Thyroid gland (tissue), 4 donors: ENCODE results near the gene GFOD1. TPM values are rescaled to one million over a fixed set of nuclear protein-coding genes. Genes with fewer than 3 reads are reported as not detected.

Source experiments
- DNase-seq, 2 donors: peaks; one replicate each; pipeline ENCODE4 v3.0.0-alpha.2; 2019
- H3K27ac ChIP-seq, 3 donors: fragments of 200-600 bp; sonication (generic); 1 replicate in 2 of 3; 2 replicates in 1 of 3; pipeline ENCODE4 v1.5.1; 2016 to 2019; ENCODE audit warnings: mild to moderate bottlenecking in 1 of 3, moderate library complexity in 1 of 3
- H3K27me3 ChIP-seq: fragments of 200-600 bp; sonication (generic); one replicate; pipeline ENCODE4 v1.5.1; 2019
- H3K36me3 ChIP-seq, 2 donors: fragments of 200-600 bp; sonication (generic); one replicate each; pipeline ENCODE4 v1.5.1; 2016 to 2019
- H3K4me1 ChIP-seq, 2 donors: fragments of 200-600 bp; sonication (generic); one replicate each; pipeline ENCODE4 v1.5.1; 2017 to 2019
- H3K4me3 ChIP-seq, 3 donors: fragments of 200-600 bp; sonication (generic); replicated peaks in 1 of 3; 1 replicate in 2 of 3; 2 replicates in 1 of 3; pipeline ENCODE4 v1.5.1; 2016; ENCODE audit warnings: mild to moderate bottlenecking in 1 of 3
- H3K9me3 ChIP-seq: fragments of 200-600 bp; sonication (generic); one replicate; pipeline ENCODE4 v1.5.1; 2017
- POLR2A ChIP-seq, 2 donors: fragments of 450-650 bp; IDR thresholded peaks; one replicate each; pipeline ENCODE4 v1.6.1; 2017; ENCODE audit warnings: antibody characterized with exemption in 2 of 2, mild to moderate bottlenecking in 2 of 2, moderate library complexity in 1 of 2
- WGBS, 2 donors: methylation state at CpG; one replicate each; pipeline ENCODE4 v1.1.5; 2017; 5-methylcytosine and 5-hydroxymethylcytosine counted together
- intact Hi-C: fragments of 100-400 bp; cut with DNase I; formaldehyde crosslinking; loops from one replicate; pipeline ENCODE4 v1.15.1; 2023
- total RNA-seq, 4 donors: library from RNA; depleted of rRNA; stranded (reverse); fragments of >200 nt; gene quantifications; one replicate each; pipeline ENCODE4 v1.2.3, GENCODE V29; 2016
- TF ChIP-seq, protein P1 (sequence below), 6 experiments: fragments of 200-600 bp in 3 of 6; fragments of 450-650 bp in 3 of 6; sonication (generic) in 3 of 6; IDR thresholded peaks; one replicate each; pipeline ENCODE4 v1.5.1; 2016 to 2019; ENCODE audit warnings: antibody characterized with exemption in 6 of 6, mild to moderate bottlenecking in 2 of 6, inconsistent platforms in 1 of 6, moderate library complexity in 1 of 6

The GFOD1 gene
- total RNA-seq, 4 donors from 2014 or later = 4.2 to 18.4 (median 8.5) TPM

DNA sequence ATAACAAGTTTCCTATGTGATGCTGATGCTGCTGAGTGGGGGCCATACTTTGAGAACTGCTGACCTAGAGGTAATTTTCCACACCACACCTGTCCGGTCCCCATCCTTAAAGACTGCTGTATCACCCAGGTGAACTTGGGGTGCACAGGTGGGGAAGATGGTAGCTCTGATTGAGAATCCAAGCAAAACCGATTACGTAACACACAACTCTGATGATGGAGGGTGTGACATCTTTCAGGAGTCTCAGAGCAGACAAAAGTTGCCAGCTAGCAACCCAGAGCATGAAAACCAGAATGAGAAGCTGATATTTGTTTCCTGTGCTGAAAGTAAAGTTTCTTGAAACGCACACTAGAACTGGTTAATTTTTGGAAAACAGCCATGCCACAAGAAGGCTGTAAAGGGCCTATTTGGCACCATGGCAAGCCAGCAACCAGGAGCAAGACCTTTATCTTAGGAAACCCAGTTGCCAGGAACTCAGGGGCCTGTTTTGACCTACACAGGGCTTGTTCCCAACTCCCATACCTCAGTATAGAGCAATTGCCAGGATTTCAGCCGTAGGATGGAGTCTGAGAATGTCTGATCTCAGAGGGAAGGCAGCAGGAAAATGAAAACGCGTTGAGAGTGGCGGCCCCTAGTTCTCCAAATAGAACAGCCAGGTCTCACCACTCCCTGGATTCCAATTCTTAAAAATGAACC is 137.4 kb downstream of the GFOD1 start:
- no peak overlapping the region for H3K4me3 ChIP-seq
- no peaks in the 10 kb centered on the region for H3K36me3 ChIP-seq
- no peaks in the 10 kb centered on the region for H3K27me3 ChIP-seq
- TF ChIP-seq, protein P1, sequence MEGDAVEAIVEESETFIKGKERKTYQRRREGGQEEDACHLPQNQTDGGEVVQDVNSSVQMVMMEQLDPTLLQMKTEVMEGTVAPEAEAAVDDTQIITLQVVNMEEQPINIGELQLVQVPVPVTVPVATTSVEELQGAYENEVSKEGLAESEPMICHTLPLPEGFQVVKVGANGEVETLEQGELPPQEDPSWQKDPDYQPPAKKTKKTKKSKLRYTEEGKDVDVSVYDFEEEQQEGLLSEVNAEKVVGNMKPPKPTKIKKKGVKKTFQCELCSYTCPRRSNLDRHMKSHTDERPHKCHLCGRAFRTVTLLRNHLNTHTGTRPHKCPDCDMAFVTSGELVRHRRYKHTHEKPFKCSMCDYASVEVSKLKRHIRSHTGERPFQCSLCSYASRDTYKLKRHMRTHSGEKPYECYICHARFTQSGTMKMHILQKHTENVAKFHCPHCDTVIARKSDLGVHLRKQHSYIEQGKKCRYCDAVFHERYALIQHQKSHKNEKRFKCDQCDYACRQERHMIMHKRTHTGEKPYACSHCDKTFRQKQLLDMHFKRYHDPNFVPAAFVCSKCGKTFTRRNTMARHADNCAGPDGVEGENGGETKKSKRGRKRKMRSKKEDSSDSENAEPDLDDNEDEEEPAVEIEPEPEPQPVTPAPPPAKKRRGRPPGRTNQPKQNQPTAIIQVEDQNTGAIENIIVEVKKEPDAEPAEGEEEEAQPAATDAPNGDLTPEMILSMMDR (IDR thresholded peaks at IDR 0.05) = no peak
- no peak for TF ChIP-seq POLR2A (IDR thresholded peaks at IDR 0.05)
- WGBS, 2 donors = 85 to 87% methylated on average over 8 of the region's 8 CpGs
- H3K9me3 ChIP-seq = no peaks in the 10 kb centered on the region
- intact Hi-C loops = no loop called here
- no peaks in the 10 kb centered on the region for H3K4me1 ChIP-seq
- no peak overlapping the region for H3K27ac ChIP-seq
- DNase-seq = no peak

DNA sequence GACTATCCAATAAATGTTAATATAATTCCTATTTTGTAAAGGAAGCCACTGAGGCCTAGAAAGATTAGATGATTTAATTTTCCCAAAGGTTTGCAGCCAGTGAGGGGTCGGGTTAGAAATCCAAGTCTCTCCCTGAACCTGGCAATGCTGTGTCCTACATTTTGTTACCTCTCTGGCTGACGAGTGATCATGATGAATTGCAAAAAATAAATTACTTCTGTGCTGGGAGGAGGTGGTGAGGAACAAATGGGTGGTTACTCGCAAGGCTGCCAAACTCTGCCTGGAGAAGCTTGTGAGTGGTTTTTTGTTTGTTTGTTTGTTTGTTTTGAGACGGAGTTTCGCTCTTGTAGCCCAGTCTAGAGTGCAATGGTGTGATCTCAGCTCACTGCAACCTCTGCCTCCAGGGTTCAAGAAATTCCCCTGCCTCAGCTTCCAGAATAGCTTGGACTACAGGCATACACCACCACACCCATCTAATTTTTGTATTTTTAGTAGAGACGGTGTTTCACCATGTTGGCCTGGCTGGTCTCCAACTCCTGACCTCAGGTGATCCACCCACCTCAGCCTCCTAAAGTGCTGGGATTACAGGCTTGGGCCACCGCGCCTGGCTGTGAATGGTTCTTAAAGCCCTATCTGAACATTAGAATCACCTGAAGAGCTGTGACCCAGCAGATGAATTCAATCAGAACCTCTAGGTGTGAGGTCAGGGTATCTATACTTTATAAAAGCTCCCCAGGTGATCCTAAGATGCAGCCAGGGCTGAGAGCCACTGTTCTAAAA is 138.9 kb downstream of the GFOD1 start:
- TF ChIP-seq, protein P1 (IDR thresholded peaks at IDR 0.05) = no peak
- no peak for TF ChIP-seq POLR2A (IDR thresholded peaks at IDR 0.05)
- Histone ChIP-seq H3K4me1 (no peaks in the 10 kb centered on the region), H3K4me3 (no peak overlapping the region), H3K9me3 (no peaks in the 10 kb centered on the region), H3K27me3 (no peaks in the 10 kb centered on the region), H3K27ac (no peak overlapping the region), H3K36me3 (no peaks in the 10 kb centered on the region)
- intact Hi-C loops = no loop called here
- WGBS, 2 donors = 80% methylated on average over 8 of the region's 8 CpGs
- DNase-seq = no peak

DNA sequence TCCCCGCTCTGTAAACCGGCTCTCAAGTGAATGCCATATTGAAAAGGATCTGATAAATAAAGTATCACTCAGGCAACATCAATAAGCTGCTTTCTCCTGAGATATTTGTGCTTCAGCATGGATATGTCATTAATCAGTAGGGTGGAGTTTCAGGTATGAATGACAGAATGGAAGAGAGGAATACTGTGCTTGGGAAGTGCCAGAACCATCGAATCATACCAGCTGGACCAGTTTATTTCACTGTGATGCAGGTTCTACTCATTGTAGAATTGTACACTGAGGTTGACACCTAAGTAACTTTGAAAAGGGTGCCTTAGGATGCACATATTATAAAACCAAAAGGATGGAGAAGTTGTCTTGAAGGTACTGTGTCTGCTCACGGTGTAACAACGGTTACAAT is 141.2 kb downstream of the GFOD1 start:
- Histone ChIP-seq H3K27me3 (no peaks in the 10 kb centered on the region), H3K27ac (no peak overlapping the region), H3K9me3 (no peaks in the 10 kb centered on the region), H3K36me3 (no peaks in the 10 kb centered on the region), H3K4me3 (no peak overlapping the region), H3K4me1 (no peaks in the 10 kb centered on the region)
- intact Hi-C loops = no loop called here
- WGBS, 2 donors = 94 to 95% methylated on average over 5 of the region's 5 CpGs
- no peak for DNase-seq
- TF ChIP-seq, protein P1 (IDR thresholded peaks at IDR 0.05) = no peak
- TF ChIP-seq POLR2A (IDR thresholded peaks at IDR 0.05) = no peak

DNA sequence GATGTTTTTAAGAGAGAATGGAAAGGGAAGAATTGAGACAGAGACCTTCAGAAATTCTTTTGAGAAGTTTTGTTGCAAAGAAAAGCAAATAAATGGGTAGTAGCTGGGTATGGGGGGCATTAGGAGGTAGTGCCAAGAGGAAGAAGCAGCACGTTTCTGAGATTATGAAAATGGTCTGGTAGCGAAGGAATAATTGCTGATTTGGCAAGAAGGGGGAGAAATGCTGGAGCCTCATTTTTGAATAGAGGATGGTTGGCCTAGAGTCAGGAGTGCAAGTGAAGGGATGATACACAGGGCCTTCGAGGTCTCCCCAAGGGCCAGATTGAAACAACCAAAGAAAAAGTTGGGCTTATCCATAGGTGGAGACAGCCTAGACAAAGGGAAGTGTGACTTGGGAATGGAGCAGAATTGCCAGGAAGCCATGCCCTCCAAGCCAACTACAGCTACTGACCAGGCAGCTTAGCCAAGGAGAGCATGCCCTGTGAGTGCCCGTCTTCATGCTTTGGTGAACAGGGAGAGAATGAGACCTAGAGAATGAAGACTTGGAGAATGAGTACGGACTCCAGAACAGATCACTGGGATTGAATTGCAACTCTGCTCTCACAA is 144.9 kb downstream of the GFOD1 start:
- no peak overlapping the region for H3K27ac ChIP-seq
- no peak overlapping the region for H3K4me3 ChIP-seq
- no peak for DNase-seq
- H3K4me1 ChIP-seq = no peaks in the 10 kb centered on the region
- TF ChIP-seq, protein P1 (IDR thresholded peaks at IDR 0.05) = no peak
- no peak for TF ChIP-seq POLR2A (IDR thresholded peaks at IDR 0.05)
- no peaks in the 10 kb centered on the region for H3K27me3 ChIP-seq
- no peaks in the 10 kb centered on the region for H3K9me3 ChIP-seq
- intact Hi-C loops = no loop called here
- 81 to 89% methylated on average over 5 of the region's 5 CpGs for WGBS, 2 donors
- H3K36me3 ChIP-seq = no peaks in the 10 kb centered on the region
